OCI-LY1 (cell line): ENCODE data around the gene C6orf52.

ENCODE experiments used
- H2AFZ ChIP-seq: fragments of 200-600 bp; sonication (generic), shearing (Covaris generic); 2 replicates; pipeline ENCODE4 v1.6.0; 2014; ENCODE audit warnings: antibody characterized with exemption, mild to moderate bottlenecking, low read length
- H3F3A ChIP-seq: fragments of 200-600 bp; sonication (generic), shearing (Covaris generic); 2 replicates; pipeline ENCODE4 v1.6.0; 2014; ENCODE audit warnings: mild to moderate bottlenecking, antibody characterized with exemption, low read length, moderate library complexity; ENCODE audit not compliant: insufficient read depth
- H3K27ac ChIP-seq: fragments of 200-600 bp; sonication (generic); 2 replicates; pipeline ENCODE4 v1.5.1; 2014; ENCODE audit warnings: low read length, mixed run types, mild to moderate bottlenecking, low read depth; ENCODE audit not compliant: poor library complexity, severe bottlenecking
- H3K27me3 ChIP-seq: fragments of 200-600 bp; sonication (generic); 2 replicates; pipeline ENCODE4 v1.6.0; 2014; ENCODE audit warnings: antibody characterized with exemption, mild to moderate bottlenecking, low read length, moderate library complexity; ENCODE audit not compliant: insufficient read depth
- H3K36me3 ChIP-seq: fragments of 200-600 bp; sonication (generic); 2 replicates; pipeline ENCODE4 v1.6.1; 2014; ENCODE audit warnings: mild to moderate bottlenecking, antibody characterized with exemption, low read length, moderate library complexity, mixed read lengths; ENCODE audit not compliant: insufficient read depth
- H3K4me1 ChIP-seq: fragments of 200-600 bp; sonication (generic); 2 replicates; pipeline ENCODE4 v1.5.1; 2014; ENCODE audit warnings: mild to moderate bottlenecking, low read length, moderate library complexity; ENCODE audit not compliant: insufficient read depth, severe bottlenecking
- H3K4me2 ChIP-seq: fragments of 200-600 bp; sonication (generic), shearing (Covaris generic); 2 replicates; pipeline ENCODE4 v1.6.1; 2014; ENCODE audit warnings: low read length
- H3K4me3 ChIP-seq: fragments of 200-600 bp; sonication (generic); 2 replicates; pipeline ENCODE4 v1.5.1; 2014; ENCODE audit warnings: low read length, low read depth, mild to moderate bottlenecking, mixed read lengths; ENCODE audit not compliant: poor library complexity, severe bottlenecking
- H3K79me2 ChIP-seq: fragments of 200-600 bp; shearing (Covaris generic); 2 replicates; pipeline ENCODE4 v1.6.1; 2016; ENCODE audit warnings: mixed run types, low read length, mixed read lengths; ENCODE audit not compliant: insufficient read depth
- H3K9ac ChIP-seq: fragments of 200-600 bp; sonication (generic), shearing (Covaris generic); 2 replicates; pipeline ENCODE4 v1.6.1; 2014; ENCODE audit warnings: mild to moderate bottlenecking, low read length, mixed read lengths
- H3K9me2 ChIP-seq: fragments of 200-600 bp; sonication (generic), shearing (Covaris generic); 2 replicates; pipeline ENCODE4 v1.6.1; 2014; ENCODE audit warnings: low read depth, mild to moderate bottlenecking, low read length, mixed read lengths
- H3K9me3 ChIP-seq: fragments of 200-600 bp; shearing (Covaris generic); 2 replicates; pipeline ENCODE4 v1.6.1; 2014; ENCODE audit warnings: low read length, mixed read lengths
- H4K20me1 ChIP-seq: fragments of 200-600 bp; sonication (generic), shearing (Covaris generic); 2 replicates; pipeline ENCODE4 v1.6.0; 2016; ENCODE audit warnings: mild to moderate bottlenecking, low read length; ENCODE audit not compliant: insufficient read depth
- CTCF ChIP-seq: fragments of 200-600 bp; sonication (generic), shearing (Covaris generic); IDR thresholded peaks from 2 replicates; pipeline ENCODE4 v1.5.1; 2017; ENCODE audit warnings: mild to moderate bottlenecking, antibody characterized with exemption, low read length, moderate library complexity, mixed read lengths
- EZH2 ChIP-seq: fragments of 200-600 bp; sonication (generic), shearing (Covaris generic); IDR thresholded peaks from 2 replicates; pipeline ENCODE4 v1.8.0; 2017; ENCODE audit warnings: borderline replicate concordance, mixed run types, mild to moderate bottlenecking, antibody characterized with exemption, low read length, moderate library complexity, mixed read lengths

The C6orf52 gene

DNA sequence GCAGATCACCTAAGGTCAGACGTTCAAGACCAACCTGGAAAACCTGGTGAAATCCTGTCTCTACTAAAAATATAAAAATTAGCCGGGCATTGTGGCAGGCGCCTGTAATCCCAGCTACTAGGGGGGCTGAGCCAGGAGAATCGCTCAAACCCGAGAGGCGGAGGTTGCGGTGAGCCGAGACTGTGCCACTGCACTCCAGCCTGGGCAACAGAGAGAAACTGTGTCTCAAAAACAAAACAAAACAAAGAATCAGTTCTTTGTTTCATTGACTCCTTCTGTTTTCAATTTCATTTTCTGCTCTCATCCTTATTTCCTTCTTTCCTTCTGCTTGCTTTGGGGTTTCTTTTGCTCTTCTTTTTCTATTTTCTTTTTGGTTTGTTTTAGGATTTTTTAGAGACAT, 19.5 kb upstream of the C6orf52 start:
- Histone ChIP-seq H3K9me3 (0 out of 2 replicates have a peak, but pooled peaks cover 3% of the 10 kb centered on the region), H3F3A (no peaks in the 10 kb centered on the region), H3K9me2 (no peaks in the 10 kb centered on the region), H3K27ac (no peak overlapping the region), H4K20me1 (no peaks in the 10 kb centered on the region), H3K4me1 (no peaks in the 10 kb centered on the region), H3K9ac (no peak overlapping the region), H3K4me3 (no peak overlapping the region), H2AFZ (no peak overlapping the region), H3K27me3 (no peaks in the 10 kb centered on the region), H3K4me2 (no peak overlapping the region), H3K36me3 (peaks cover 17% of the 10 kb centered on the region), H3K79me2 (no peaks in the 10 kb centered on the region)
- TF ChIP-seq EZH2, result no peak
- no peak for TF ChIP-seq CTCF

GRCh38 chr6:10696655-10697054, 2.2 kb upstream of the C6orf52 start:
- peak overlapping the region; percentile 86 for H3K4me2 ChIP-seq
- TF ChIP-seq CTCF, result no peak
- TF ChIP-seq EZH2, result no peak
- no peaks in the 10 kb centered on the region for H3K9me3 ChIP-seq
- H3K4me1 ChIP-seq, result peaks cover 22% of the 10 kb centered on the region
- H3K27ac ChIP-seq, result no peak overlapping the region
- H3K9ac ChIP-seq, result peak overlapping the region; percentile 96; the same call in 1 of the 2 replicates
- peak overlapping the region; percentile 93 for H3K4me3 ChIP-seq
- no peaks in the 10 kb centered on the region for H3K9me2 ChIP-seq
- peaks cover 46% of the 10 kb centered on the region for H3K36me3 ChIP-seq
- H3K79me2 ChIP-seq, result peaks cover 23% of the 10 kb centered on the region
- no peaks in the 10 kb centered on the region for H3F3A ChIP-seq
- H2AFZ ChIP-seq, result no peak overlapping the region
- no peaks in the 10 kb centered on the region for H3K27me3 ChIP-seq
- no peaks in the 10 kb centered on the region for H4K20me1 ChIP-seq

GRCh38 chr6:10695086-10695657, 756 bp upstream of the C6orf52 start:
- Histone ChIP-seq H3K36me3 (peaks cover 33% of the 10 kb centered on the region), H3K27me3 (no peaks in the 10 kb centered on the region), H3K4me1 (peaks cover 22% of the 10 kb centered on the region), H3K4me3 (peak overlapping the region; percentile 93), H3K27ac (peak overlapping the region; percentile 85), H3K9me2 (no peaks in the 10 kb centered on the region), H3K4me2 (peak overlapping the region; percentile 86), H4K20me1 (no peaks in the 10 kb centered on the region), H3F3A (no peaks in the 10 kb centered on the region), H3K9ac (peak overlapping the region; percentile 96), H2AFZ (no peak overlapping the region), H3K9me3 (no peaks in the 10 kb centered on the region), H3K79me2 (peaks cover 23% of the 10 kb centered on the region)
- TF ChIP-seq CTCF (no peak), EZH2 (no peak)
